Hepatocyte (in vitro differentiated cells): ENCODE data around the gene GFY. TPM values are rescaled to one million over a fixed set of nuclear protein-coding genes. Genes with fewer than 3 reads are reported as not detected.

ENCODE experiments used
- DNase-seq: peaks from one replicate; pipeline ENCODE4 v3.0.0-alpha.2; 2016; ENCODE audit warnings: low spot score
- H2AFZ ChIP-seq: fragments of 200-600 bp; sonication (generic); 2 replicates; pipeline ENCODE4 v1.6.0; 2016; ENCODE audit warnings: antibody characterized with exemption, mild to moderate bottlenecking
- H3K27ac ChIP-seq: fragments of 200-600 bp; sonication (generic); 2 replicates; pipeline ENCODE4 v1.5.1; 2016; ENCODE audit warnings: mild to moderate bottlenecking
- H3K27me3 ChIP-seq: fragments of 200-600 bp; sonication (generic); 2 replicates; pipeline ENCODE4 v1.6.1; 2016
- H3K36me3 ChIP-seq: fragments of 200-600 bp; sonication (generic); replicated peaks from 2 replicates; pipeline ENCODE4 v1.5.1; 2016; ENCODE audit warnings: low read depth; ENCODE audit not compliant: insufficient read depth
- H3K4me1 ChIP-seq: fragments of 200-600 bp; sonication (generic); 2 replicates; pipeline ENCODE4 v1.5.1; 2016; ENCODE audit warnings: mild to moderate bottlenecking, moderate library complexity; ENCODE audit not compliant: insufficient read depth
- H3K4me2 ChIP-seq: fragments of 200-600 bp; sonication (generic); 2 replicates; pipeline ENCODE4 v1.6.0; 2016
- H3K4me3 ChIP-seq: fragments of 200-600 bp; sonication (generic); 2 replicates; pipeline ENCODE4 v1.5.1; 2016; ENCODE audit warnings: mild to moderate bottlenecking
- H3K79me2 ChIP-seq: fragments of 200-600 bp; sonication (generic); 2 replicates; pipeline ENCODE4 v1.6.0; 2017; ENCODE audit warnings: mild to moderate bottlenecking
- H3K9me2 ChIP-seq: fragments of 200-600 bp; sonication (generic); replicated peaks from 2 replicates; pipeline ENCODE4 v1.6.0; 2017; ENCODE audit warnings: mild to moderate bottlenecking; ENCODE audit not compliant: insufficient read depth
- H3K9me3 ChIP-seq: fragments of 200-600 bp; sonication (generic); 2 replicates; pipeline ENCODE4 v1.5.1; 2016; ENCODE audit warnings: low read depth, mild to moderate bottlenecking
- H4K20me1 ChIP-seq: fragments of 200-600 bp; sonication (generic); 2 replicates; pipeline ENCODE4 v1.6.0; 2016; ENCODE audit warnings: mild to moderate bottlenecking; ENCODE audit not compliant: insufficient read depth, poor library complexity, severe bottlenecking
- EZH2 ChIP-seq: fragments of 200-600 bp; sonication (generic); IDR thresholded peaks from 2 replicates; pipeline ENCODE4 v1.6.1; 2016; ENCODE audit warnings: antibody characterized with exemption, mild to moderate bottlenecking, borderline replicate concordance
- EZH2phosphoT487 ChIP-seq: fragments of 200-600 bp; sonication (generic); IDR thresholded peaks from one replicate; pipeline ENCODE4 v1.6.1; 2018; ENCODE audit warnings: antibody characterized with exemption, mild to moderate bottlenecking, low read depth, moderate library complexity; ENCODE audit not compliant: unreplicated experiment, severe bottlenecking
- WGBS: methylation state at CpG from one replicate; pipeline ENCODE4 v1.1.6; 2016; ENCODE audit warnings: low lambda C conversion rate; ENCODE audit errors: missing lambda C conversion rate; 5-methylcytosine and 5-hydroxymethylcytosine counted together
- polyA plus RNA-seq: library from polyadenylated mRNA; unstranded; fragments of >200 nt; fragmentation: Nextera tagmentation; extraction: Ambion mirVana; gene quantifications from 2 replicates; pipeline ENCODE4 v1.2.1, GENCODE V29; 2016
- total RNA-seq: library from RNA; depleted of rRNA; stranded (reverse); fragments of >200 nt; gene quantifications from 2 replicates; pipeline ENCODE4 v1.2.3, GENCODE V29; 2014
- TF ChIP-seq, protein P1 (sequence below): fragments of 200-600 bp; sonication (generic); IDR thresholded peaks from 2 replicates; pipeline ENCODE4 v1.5.1; 2016; ENCODE audit warnings: antibody characterized with exemption, mild to moderate bottlenecking; ENCODE audit not compliant: poor library complexity

GFY gene
- total and polyA plus RNA-seq, 2 experiments from 2014 or later = not detected

DNA sequence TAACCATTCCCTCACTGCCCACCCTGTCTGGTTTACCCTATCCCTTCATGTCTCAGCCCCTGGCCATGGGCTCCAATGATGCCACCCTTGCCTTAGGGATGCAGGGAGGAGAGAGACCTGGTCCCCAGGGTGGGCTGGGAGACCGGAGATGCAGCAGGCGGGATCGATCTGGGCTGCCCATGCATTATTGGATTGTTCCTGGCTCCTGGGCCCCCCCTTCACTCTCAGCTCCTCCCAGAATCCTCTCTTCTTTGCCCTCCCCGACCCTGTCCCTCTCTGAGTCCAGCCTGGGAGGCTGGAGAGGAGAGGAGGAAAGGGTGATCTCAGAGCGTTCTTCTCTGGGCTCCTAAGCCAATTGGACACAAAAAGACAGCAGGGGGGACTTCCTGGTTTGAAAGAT is 31.3 kb upstream of the GFY start:
- no peak for DNase-seq
- Histone ChIP-seq H3K4me3 (no peak overlapping the region), H3K27me3 (no peaks in the 10 kb centered on the region), H3K9me2 (no peaks in the 10 kb centered on the region), H2AFZ (no peak overlapping the region), H3K4me2 (no peak overlapping the region), H3K79me2 (no peaks in the 10 kb centered on the region), H3K4me1 (no peaks in the 10 kb centered on the region), H3K27ac (no peak overlapping the region), H3K36me3 (no peaks in the 10 kb centered on the region), H4K20me1 (no peaks in the 10 kb centered on the region), H3K9me3 (no peaks in the 10 kb centered on the region)
- WGBS = 70% methylated on average over 5 of the region's 5 CpGs
- TF ChIP-seq, protein P1, sequence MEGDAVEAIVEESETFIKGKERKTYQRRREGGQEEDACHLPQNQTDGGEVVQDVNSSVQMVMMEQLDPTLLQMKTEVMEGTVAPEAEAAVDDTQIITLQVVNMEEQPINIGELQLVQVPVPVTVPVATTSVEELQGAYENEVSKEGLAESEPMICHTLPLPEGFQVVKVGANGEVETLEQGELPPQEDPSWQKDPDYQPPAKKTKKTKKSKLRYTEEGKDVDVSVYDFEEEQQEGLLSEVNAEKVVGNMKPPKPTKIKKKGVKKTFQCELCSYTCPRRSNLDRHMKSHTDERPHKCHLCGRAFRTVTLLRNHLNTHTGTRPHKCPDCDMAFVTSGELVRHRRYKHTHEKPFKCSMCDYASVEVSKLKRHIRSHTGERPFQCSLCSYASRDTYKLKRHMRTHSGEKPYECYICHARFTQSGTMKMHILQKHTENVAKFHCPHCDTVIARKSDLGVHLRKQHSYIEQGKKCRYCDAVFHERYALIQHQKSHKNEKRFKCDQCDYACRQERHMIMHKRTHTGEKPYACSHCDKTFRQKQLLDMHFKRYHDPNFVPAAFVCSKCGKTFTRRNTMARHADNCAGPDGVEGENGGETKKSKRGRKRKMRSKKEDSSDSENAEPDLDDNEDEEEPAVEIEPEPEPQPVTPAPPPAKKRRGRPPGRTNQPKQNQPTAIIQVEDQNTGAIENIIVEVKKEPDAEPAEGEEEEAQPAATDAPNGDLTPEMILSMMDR = no peak
- TF ChIP-seq EZH2phosphoT487 = no peak
- no peak for TF ChIP-seq EZH2

DNA sequence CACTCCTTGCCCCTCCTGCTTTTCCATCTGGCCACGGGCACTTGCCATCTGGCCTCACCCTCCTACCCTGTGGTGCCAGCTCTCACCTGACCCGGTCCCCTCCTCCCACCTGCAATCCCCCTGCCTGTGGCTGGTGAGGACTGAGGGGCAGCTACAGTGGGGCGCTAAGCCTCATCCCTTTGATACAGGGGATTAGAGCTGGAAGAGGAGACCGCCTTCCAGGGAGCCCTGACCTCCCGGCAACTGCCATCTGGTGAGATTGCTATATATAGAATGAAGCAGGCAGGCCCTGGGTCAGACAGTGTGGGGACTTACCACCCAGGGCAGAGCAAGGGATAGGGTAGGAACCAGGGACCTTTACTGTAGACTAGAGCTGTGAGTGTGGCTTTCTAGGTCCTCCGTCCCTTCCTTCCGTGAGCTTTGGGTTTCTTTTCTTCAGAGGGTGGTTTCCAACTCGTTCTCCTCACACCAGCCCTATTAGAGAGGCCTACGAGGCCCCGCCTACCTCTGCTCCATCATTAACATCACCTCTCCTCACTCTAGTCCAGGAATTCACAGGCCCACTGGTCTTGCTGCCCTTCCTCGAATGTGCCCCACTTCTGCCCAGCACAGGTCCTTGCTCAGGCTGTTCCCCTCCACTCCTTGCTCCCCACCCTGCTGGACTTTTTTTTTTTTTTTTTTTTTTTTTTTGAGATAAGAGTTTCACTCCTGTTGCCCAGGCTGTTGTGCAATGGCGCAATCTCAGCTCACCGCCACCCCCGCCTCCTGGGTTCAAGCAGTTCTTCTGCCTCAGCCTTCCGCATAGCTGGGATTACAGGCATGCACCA is 29.4 kb upstream of the GFY start:
- Histone ChIP-seq H3K79me2 (no peaks in the 10 kb centered on the region), H3K9me2 (no peaks in the 10 kb centered on the region), H3K4me2 (no peak overlapping the region), H3K4me3 (no peak overlapping the region), H2AFZ (no peak overlapping the region), H3K36me3 (no peaks in the 10 kb centered on the region), H3K27me3 (no peaks in the 10 kb centered on the region), H3K4me1 (no peaks in the 10 kb centered on the region), H4K20me1 (no peaks in the 10 kb centered on the region), H3K9me3 (no peaks in the 10 kb centered on the region), H3K27ac (no peak overlapping the region)
- TF ChIP-seq, protein P1 = no peak
- TF ChIP-seq EZH2phosphoT487 (no peak), EZH2 (no peak)
- DNase-seq = no peak
- WGBS = 79% methylated on average over 13 of the region's 15 CpGs

DNA sequence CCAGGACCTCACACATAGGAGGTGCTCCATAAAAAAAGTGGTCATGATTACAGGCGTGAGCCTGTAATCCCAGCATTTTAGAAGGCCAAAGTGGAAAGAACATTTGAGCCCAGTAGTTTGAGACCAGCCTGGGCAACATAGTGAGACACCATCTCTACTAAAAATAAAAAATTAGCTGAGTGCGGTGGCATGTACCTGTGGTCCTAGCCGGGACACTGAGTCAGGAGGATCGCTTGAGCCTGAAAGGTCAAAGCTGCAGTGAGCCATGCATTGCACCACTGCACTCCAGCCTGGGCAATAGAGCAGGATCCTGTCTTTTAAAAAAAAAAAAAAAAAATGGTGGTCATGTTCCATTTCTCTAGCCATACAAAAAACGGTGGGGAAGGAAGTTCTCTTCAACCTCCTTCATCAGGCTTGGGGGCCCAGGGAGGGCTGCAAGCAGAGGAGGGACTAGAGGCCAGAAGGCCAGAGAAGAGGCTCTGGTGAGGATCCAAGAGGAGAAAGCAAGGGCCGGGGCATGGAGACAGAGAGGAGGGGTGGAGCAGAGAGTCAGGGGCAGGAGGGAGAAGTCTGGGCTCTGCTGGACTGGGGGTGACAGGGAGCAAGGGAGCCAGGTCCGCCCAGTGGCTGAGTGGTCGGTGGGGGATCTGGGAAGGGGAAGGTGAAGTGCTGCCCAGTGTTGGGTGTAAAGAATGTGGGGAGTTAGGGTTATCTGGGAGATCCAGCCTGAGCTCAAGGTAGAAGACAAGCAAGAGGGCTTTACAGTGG is 28.3 kb upstream of the GFY start:
- H3K9me3 ChIP-seq = no peaks in the 10 kb centered on the region
- H3K4me2 ChIP-seq = no peak overlapping the region
- WGBS = 85% methylated on average over 8 of the region's 8 CpGs
- no peaks in the 10 kb centered on the region for H3K36me3 ChIP-seq
- no peak overlapping the region for H2AFZ ChIP-seq
- no peaks in the 10 kb centered on the region for H3K79me2 ChIP-seq
- H3K9me2 ChIP-seq = no peaks in the 10 kb centered on the region
- no peak overlapping the region for H3K4me3 ChIP-seq
- no peaks in the 10 kb centered on the region for H4K20me1 ChIP-seq
- TF ChIP-seq EZH2phosphoT487 (no peak), EZH2 (no peak)
- TF ChIP-seq, protein P1 = no peak
- H3K27ac ChIP-seq = no peak overlapping the region
- DNase-seq = no peak
- H3K4me1 ChIP-seq = no peaks in the 10 kb centered on the region
- H3K27me3 ChIP-seq = no peaks in the 10 kb centered on the region
